GM19351 (cell line): ENCODE data around the gene STAT4.

ENCODE experiments used
- ATAC-seq: cut with Tn5 transposase; IDR thresholded peaks from one replicate; pipeline ENCODE4 v1.9.1; 2021; ENCODE audit warnings: mild to moderate bottlenecking, moderate library complexity; ENCODE audit not compliant: unreplicated experiment

Gene STAT4

DNA sequence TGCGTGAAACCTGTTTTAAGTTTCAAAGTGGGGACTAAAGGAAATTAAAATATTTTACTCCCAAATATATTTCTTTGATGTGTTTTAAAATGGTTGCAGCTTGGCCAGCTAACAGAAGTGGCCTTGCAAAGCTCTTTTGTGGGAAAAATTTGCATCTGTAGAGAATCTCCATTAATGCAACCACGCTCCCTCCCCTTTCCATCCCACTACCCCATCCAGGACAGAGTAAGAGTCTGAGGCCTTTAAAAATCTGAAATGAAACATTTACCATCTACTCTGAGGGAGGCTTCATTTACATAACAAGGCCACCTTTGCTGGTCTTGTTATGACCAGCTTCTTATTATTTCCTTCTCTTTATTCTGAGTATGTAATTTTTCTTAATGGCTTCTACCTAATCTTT is 63.5 kb downstream of the STAT4 start:
- ATAC-seq: no peak

DNA sequence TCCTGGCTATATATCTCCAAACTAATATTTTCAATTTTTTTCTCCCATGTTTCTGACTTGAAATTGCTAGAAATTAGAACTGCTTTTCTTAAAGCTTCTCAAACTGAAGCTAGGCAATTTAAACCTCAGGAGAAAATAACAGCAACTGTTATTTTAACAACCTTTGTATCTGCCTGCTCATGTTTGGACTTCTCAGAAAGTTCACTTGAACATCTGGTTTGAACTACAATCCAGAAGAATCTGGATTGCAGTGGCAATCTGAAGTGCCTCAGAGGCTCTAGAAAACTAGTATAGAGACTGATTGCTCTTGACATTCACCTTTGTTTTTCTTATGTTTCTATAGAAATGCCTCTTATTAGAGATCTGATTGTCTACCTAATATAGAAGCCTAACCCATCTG is 64.1 kb downstream of the STAT4 start:
- ATAC-seq: no peak

DNA sequence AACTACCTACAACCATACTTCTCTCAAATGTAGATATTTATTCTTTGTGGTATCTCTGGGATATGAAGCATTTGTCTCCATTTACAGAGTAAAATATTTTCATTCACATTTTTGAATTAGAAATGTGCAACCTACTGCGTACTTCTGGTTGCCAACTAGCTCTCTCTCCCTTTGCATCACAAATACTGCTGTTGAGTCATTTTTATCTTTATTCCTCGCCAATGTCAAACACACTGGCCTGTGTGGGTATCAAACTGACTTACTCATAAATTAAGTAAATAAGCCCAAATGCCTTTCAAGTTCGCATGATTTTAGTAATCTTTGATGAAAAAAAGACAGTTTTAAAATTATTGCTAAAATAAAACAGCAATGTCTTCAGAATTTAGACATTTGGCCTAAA is 67.3 kb downstream of the STAT4 start:
- ATAC-seq: no peak

DNA sequence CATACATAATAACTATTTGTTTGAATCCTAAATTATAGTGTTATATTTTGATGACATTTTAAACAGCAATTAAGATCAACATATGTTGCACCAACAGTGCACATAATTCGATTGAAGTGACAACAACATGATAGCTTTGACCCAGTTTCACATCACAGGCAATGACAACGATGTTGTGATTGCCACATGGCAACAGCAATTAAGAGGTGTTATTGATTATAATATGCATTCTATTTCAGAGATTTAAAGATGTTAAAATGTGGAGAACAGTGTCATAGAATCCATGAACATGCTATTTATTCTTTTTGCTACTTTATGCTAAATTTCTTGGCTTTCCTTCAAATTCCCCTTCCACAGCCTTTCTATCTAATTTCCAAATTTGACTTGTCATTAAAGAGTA is 68.5 kb downstream of the STAT4 start:
- ATAC-seq: no peak

DNA sequence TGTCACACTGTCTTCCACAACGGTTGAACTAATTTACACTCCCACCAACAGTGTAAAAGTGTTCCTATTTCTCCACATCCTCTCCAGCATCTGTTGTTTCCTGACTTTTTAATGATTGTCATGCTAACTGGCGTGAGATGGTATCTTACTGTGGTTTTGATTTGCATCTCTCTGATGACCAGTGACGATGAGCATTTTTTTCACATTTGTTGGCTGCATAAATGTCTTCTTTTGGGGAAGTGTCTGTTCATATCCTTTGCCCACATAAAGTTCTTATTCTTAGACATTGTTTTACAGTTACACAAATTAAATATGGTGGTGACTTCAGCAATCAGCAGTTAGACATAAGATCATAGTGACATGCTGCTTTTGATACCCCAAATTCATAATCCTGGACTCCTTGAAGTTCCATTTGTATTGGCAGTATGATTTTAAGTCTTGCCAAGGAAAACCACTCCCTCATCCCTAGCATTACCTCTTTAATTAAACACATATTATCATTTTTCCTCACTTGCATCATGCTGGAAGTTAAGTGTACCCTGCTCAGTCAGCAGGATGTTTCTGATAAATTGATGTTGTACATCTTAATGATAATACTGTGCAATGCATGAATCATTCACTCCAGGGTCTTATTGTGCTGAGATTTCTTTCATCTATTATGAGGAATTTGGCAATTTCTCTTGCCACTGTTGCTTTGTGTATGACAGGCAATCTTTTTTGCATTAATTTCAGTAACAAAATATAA is 69.2 kb downstream of the STAT4 start:
- ATAC-seq: no peak

DNA sequence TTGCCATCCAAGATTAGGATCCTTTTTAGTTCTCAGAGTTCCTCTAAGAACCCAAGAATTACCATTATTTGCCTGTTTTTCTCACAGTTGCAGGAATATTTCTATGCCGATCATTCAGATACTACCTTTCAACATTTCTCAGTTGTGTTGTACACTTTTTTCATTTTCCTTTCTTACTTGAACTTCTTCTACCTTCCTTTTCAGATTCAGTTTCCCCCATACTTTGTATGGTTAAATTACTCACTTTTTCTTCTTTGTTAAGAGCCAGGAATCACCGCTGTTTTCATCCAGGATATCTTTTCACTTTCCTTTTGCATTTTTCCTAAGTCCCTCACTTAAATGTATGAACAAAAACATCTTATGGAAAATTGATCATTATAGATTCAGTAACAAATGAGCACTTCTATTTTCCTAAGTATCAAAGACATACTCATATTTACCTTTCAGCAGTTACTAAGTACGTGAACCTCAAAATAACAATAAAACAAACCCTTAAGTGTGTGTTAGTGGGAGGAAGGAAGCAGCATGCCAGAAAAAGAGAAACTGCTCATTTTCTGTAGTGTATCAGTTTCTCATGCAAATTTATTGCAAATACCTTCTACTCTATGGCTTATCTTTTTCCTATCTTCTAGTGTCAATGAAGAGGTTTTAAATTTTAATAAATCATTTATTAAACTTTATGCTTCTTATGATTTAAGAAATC is 72.5 kb downstream of the STAT4 start:
- peak; percentile 62 for ATAC-seq

DNA sequence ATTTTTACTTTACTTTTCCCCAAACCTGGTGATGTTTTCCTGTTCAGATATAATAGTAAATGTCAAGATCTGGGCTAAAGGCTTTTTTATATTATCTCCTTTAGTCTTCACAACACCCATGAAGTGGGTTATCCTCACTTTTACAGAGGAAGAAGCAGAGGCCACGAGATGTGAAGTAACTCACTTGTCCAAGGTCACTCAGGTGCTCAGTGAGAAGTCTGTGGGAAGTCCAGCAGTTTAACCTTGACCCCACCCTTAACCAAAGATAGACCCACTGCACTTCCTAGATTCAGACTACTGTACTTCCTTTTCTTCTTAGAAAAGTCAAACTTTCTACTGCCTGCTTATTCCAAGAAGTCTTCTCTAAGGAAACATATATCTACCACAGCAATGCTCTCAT is 80.5 kb downstream of the STAT4 start:
- ATAC-seq: no peak

DNA sequence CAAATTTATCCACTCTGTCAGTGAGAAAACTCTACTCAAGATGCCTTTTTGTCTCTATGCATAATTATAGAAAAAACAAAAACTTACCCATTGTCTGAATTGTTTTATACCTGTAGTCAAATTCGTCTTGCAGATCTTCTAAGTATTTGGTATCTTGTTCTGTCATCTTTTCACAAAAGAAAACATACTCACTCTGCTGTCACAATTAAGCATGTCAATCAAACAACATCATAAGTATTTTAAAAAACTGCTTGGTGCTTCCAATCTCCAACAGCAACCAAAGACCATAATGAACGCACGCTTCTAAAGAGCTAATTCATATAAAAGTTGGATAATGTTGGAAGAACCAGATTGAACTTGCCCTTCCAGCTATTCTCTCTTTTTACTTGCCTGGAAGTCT is 81.2 kb downstream of the STAT4 start:
- ATAC-seq: no peak

DNA sequence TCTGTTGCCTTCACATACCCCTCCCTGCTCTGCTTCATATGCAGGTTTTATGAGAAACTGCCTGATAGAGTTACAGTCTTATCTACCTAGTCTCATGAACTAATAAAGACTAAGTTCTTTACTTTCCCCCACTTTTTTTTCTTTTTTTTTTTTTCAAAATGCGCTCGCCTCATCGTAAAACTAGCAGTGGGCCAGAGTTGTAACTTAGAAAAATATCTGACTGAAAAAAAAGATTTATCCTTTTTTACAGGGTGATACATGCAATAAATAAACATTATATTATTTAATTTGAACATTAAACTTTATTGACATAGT is 83.9 kb downstream of the STAT4 start:
- ATAC-seq: no peak

DNA sequence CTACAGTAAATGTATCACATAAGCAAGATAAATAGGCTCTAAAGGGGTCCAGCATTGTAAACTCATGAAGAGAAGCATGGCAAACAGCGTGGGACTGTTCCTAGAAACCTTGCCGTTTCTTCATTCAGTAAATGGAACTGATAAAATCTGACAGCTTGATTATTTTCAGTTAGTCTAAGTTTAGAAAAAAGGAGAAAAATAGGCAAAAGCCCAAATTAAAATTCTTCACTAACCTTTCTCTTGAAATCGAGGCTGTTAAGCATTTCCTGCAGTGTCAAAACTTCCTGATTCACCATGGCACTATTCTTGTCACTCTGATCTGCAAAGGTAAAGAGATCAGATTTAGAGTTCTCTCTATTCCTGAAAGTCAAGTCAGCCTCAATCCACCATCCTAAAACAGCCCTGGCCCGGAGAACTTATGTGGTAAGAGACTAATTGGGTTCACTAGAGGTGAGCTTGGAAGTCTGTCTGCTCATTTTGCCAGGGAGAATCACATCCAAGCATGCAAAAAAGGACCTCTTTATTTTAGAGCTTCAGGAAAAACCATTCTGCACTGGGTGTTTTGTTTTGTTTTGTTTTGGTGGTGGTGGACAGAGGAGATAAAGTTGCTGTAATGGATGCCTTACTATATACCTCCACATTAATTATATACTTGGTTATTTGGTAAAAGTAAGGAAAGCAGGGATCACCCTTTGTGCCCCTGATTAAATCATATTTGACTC is 84.4 kb downstream of the STAT4 start:
- ATAC-seq: no peak

DNA sequence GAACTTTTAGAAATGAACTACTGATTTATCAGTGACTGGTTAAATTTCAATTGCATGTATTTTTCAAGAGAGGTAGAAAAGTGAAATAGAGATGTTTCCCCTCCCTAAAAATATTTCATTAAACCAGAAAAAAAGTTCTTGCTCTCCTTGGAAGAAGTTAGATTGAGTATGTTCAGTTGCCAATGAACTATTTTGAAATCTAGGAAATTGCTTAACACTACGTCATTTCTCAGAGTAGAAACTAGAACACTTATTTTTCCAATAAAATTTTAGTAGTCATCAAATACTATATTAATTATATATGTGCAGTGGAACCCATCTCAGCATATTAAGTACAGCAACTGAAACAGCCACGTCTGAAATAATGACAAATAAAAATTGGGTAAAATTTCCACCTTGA is 85.0 kb downstream of the STAT4 start:
- ATAC-seq: no peak

DNA sequence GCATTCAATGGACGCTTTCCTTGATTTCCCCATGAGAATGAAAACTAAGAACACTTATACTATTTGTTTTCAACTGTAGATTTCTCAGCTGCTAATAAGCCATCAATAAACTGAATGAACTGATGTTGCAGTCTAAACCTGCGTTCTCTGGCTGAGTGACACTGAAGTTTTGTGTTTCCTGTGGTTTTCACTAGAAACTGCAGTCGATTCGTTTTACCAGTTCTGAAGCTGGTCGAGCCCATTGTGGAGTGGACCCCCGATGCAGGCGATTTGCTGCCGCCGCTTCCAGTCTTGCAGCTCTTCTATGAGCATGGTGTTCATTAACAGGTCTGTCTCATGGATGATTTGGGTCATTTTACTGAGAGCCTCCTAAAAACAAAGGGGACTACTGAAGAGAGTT is 86.2 kb downstream of the STAT4 start:
- ATAC-seq: no peak

DNA sequence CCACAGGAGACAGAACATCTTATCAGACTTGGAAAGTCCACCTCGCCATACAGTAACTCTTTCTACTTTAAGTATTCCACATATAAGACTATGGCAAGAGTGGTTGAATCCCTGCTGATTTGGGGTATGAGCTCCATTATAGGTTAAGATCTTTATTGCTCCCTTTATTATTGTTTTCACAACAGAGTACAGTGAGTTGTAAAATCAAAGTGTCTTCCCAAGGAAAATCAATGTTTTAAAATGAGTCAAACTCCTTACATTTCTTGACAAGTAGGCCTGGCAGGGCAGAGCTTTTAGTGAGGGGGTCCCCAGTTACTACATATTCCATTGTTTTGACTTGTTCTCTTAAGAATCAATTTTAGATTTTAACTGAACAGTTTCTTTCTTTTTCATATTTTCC is 87.2 kb downstream of the STAT4 start:
- ATAC-seq: no peak

DNA sequence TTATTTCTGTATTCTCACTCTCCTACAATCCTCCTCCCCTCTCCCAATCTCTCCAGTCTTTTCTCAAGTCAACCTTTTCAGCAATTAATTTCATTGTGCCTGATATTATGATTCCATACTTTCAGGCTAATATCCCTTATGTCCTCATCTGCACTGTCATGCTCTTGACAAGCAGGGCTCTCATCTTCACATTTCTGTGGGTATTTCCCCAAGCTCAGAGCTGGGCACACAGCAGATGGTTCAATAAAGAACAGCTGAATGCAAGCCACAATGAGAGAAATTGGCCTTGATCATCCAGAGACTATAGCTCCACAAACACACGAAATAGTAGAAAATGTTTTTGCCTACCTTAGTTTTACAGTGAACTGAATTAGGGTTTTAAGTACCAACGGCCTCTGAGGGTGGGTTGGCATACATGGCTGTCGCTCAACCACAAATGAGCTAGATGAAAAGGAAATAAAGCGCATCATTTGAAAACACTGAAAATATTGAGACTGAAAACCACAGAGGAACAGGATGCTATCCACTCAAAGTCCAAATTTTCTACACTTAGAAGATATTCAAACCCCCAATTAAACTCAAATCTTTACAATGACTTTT is 89.3 kb downstream of the STAT4 start:
- ATAC-seq: no peak

DNA sequence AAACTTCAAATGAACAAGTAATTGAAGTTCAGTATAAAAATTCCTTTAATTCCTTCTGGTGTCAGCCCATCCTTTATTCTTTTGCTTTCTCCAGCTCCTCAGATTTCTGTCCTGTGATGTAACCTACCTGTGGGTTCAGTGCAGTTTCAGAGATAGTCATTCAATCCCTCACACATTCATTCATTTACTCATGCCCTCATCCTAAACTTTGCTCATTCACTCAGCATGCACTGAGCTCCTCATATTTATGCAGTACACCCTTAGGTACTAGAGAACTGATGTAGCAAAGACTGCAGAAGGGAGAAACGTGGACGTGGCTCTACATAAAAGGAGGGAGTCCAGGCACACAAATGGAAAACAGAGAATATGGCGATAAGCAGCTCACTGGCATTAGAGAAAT is 91.5 kb downstream of the STAT4 start:
- no peak for ATAC-seq

DNA sequence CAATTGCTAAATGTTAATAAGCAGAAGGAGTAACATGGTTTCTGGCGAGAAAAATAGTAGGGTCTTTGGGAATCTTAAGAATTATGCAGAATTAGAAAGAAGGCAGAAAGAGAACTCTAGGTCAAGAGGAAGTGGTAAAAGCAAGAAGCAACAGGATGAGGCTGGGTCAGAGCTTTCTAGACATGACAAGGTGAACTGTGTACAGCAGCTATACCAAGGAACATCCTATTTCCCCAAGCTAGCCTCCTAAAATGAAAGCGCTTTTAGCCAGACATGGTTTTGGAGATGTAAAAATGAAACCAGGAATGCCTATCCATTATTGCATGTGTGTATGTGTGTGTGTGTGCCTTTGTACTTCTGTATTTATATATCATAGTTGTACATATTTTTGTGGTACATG is 94.6 kb downstream of the STAT4 start:
- no peak for ATAC-seq

DNA sequence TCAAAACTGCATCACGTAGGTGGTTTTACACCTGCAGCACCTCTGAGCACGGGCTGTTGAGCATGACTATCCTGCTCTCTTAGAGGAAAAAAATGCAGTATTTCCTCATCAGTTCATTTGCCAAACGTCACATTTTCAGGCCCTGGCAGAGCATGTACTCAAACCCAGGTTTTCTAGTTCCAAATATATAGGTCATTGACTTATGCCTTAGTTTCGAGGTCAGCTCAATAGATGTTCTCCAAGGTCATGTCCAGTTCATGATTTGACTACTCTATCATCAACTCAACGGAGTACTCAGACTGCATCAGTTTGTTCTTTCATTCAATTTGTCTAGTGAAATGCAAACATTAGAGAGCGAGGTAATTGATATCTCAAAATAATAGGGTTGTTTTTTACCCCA is 97.5 kb downstream of the STAT4 start:
- no peak for ATAC-seq

DNA sequence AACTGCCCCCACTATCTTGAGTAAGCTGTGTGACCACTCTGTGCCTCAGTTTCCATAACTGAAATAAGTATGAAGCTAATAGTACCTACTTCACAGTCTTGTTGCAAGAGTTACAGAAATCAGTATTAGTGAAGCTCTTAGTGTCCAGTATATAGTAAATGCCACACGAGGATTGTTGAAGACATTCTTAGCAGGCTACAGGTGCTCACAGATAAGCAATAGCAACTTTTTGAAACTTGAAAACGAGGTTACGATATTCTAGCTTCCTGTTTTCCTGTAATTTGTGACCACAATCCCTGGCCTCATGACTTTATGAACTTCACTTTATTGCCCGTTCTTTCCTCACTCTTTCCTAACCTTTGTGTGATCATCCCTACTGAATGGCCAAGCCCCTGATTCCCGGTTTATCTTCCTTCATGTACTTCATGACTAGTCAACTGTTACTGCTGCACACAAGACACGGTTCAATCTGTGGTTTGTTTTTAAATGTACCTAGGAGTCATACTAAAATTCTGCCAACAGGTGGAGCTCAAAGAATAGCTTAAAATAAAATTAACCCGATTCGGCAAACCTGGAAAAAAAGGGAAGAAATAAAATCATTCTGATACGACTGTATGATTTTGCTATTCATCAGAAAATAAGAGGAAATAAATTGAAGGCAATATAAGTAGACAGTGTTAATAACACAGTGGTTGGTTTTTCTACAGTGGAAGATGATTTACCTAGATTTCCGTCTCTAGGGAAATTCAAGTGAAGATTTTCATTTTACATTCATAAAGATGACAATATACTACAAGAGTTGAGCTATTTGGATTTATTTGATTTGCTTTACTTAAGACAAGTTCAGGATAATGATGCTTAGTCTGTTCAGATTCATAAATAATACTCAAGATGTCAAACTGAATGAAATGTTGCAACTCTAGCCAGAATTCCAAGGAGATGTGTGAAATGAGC is 98.7 kb downstream of the STAT4 start:
- no peak for ATAC-seq

DNA sequence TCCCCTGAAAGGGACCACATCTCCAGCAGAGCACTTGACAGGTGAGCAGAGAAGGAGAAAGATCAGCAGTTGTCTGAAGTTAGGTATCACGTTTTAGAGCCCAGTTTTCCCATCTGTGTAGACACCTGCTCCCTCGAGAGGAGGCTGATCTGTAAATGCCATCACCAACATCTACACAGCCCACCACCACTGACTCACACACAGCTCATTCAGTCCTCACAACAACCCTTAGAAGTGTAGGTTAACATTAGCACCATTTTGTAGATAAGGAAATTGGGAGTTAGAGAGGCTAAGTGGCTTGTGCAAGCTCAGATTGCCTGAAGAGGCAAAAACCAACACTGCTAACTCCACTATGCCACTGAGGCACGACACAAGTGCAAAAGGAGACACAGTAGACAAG is 99.6 kb downstream of the STAT4 start:
- ATAC-seq: no peak

DNA sequence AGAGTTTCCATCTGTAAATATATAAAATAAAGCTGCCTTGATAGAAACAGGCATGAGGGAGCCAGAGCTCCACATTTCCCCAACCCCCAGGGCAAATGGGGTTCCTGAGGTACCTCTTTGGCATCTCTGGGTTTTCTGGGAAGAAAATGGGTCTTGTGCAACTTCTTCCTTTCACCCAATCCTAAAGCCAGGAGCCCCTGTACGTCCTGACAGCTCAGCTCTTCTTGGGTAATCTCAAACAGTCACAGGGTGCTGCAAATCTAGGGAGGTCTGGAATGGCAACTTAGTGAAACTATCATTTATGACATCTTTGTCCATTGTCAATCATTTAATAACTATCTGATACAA is 100.2 kb downstream of the STAT4 start:
- no peak for ATAC-seq
